HG03457 (cell line): ENCODE results near the gene THOC7.

Source experiments
- ATAC-seq: cut with Tn5 transposase; IDR thresholded peaks from one replicate; pipeline ENCODE4 v1.9.1; 2021; ENCODE audit warnings: moderate number of reproducible peaks; ENCODE audit not compliant: unreplicated experiment

THOC7 gene

GRCh38 chr3:63878394-63879060 lies 14.9 kb upstream of the THOC7 start:
- no peak for ATAC-seq

GRCh38 chr3:63877737-63878393 lies 14.3 kb upstream of the THOC7 start:
- no peak for ATAC-seq

GRCh38 chr3:63876260-63876659 lies 12.7 kb upstream of the THOC7 start:
- no peak for ATAC-seq

- no peak for ATAC-seq
Measured at GRCh38 chr3:63875510-63875909, 11.9 kb upstream of the THOC7 start.

GRCh38 chr3:63874769-63875168 lies 11.2 kb upstream of the THOC7 start:
- peak; percentile 42 for ATAC-seq

- ATAC-seq: no peak
Measured at GRCh38 chr3:63872135-63872924, 8.7 kb upstream of the THOC7 start.

- no peak for ATAC-seq
Measured at GRCh38 chr3:63870615-63871005, 7.0 kb upstream of the THOC7 start.

- ATAC-seq: no peak
Measured at GRCh38 chr3:63869940-63870614, 6.5 kb upstream of the THOC7 start.

- ATAC-seq: no peak
Measured at GRCh38 chr3:63867225-63867624, 3.6 kb upstream of the THOC7 start.

GRCh38 chr3:63864965-63865327 lies 1.3 kb upstream of the THOC7 start:
- ATAC-seq: no peak

GRCh38 chr3:63864008-63864964 lies 681 bp upstream of the THOC7 start:
- ATAC-seq: peak; percentile 36

GRCh38 chr3:63862804-63863149 lies 828 bp downstream of the THOC7 start:
- no peak for ATAC-seq

- no peak for ATAC-seq
Measured at GRCh38 chr3:63861306-63861705, 2.3 kb downstream of the THOC7 start.

GRCh38 chr3:63860776-63861175 lies 2.8 kb downstream of the THOC7 start:
- ATAC-seq: no peak

GRCh38 chr3:63857311-63857710 lies 6.3 kb downstream of the THOC7 start:
- no peak for ATAC-seq

GRCh38 chr3:63855333-63855940 lies 8.2 kb downstream of the THOC7 start:
- no peak for ATAC-seq

GRCh38 chr3:63853106-63853505 lies 10.5 kb downstream of the THOC7 start:
- ATAC-seq: no peak

GRCh38 chr3:63851287-63851686 lies 12.3 kb downstream of the THOC7 start:
- ATAC-seq: no peak

GRCh38 chr3:63849175-63849574 lies 14.4 kb downstream of the THOC7 start:
- no peak for ATAC-seq
